Stomach (tissue), 9 donors: Measurements from ENCODE around the gene COL5A1. TPM values are rescaled to one million over a fixed set of nuclear protein-coding genes. Genes with fewer than 3 reads are reported as not detected.

ENCODE experiments used
- DNase-seq, 2 donors: peaks; one replicate each; pipeline versions ENCODE4 v3.0.0 to v3.0.0-alpha.2; 2013 to 2019
- H3K27ac ChIP-seq, 5 donors: fragments of 200-600 bp in 4 of 5; sonication (generic) in 4 of 5; one replicate each; pipeline ENCODE4 v1.5.1; 2013 to 2019; ENCODE audit warnings: mild to moderate bottlenecking in 1 of 5, moderate library complexity in 1 of 5
- H3K27me3 ChIP-seq, 3 donors: fragments of 200-600 bp; sonication (generic); one replicate each; pipeline ENCODE4 v1.5.1; 2017 to 2019; ENCODE audit warnings: mixed run types in 1 of 3
- H3K36me3 ChIP-seq, 4 donors: fragments of 200-600 bp; sonication (generic); 1 replicate in 3 of 4; 2 replicates in 1 of 4; pipeline ENCODE4 v1.5.1; 2016 to 2019
- H3K4me1 ChIP-seq, 4 donors: fragments of 200-600 bp; sonication (generic); one replicate each; pipeline ENCODE4 v1.5.1; 2016 to 2019
- H3K4me3 ChIP-seq, 4 donors: fragments of 200-600 bp; sonication (generic) in 3 of 4; one replicate each; pipeline ENCODE4 v1.5.1; 2016 to 2019; ENCODE audit warnings: mild to moderate bottlenecking in 1 of 4
- H3K9me3 ChIP-seq, 4 donors: fragments of 200-600 bp; sonication (generic); one replicate each; pipeline ENCODE4 v1.5.1; 2016 to 2019
- CTCF ChIP-seq, 7 experiments: fragments of 450-650 bp in 4 of 7; fragments of 200-600 bp in 3 of 7; sonication (generic) in 3 of 7; IDR thresholded peaks; one replicate each; pipeline ENCODE4 v1.5.1; 2016 to 2019; ENCODE audit warnings: antibody characterized with exemption in 7 of 7, control low read depth in 2 of 7, mild to moderate bottlenecking in 1 of 7
- EP300 ChIP-seq: sonication (generic); formaldehyde crosslinking; IDR thresholded peaks from one replicate; pipeline ENCODE4 v1.6.1; 2017; ENCODE audit warnings: antibody characterized with exemption
- POLR2A ChIP-seq, 4 donors: fragments of 450-650 bp; IDR thresholded peaks; one replicate each; pipeline ENCODE4 v1.6.1; 2016; ENCODE audit warnings: antibody characterized with exemption in 4 of 4, control low read depth in 2 of 4, mild to moderate bottlenecking in 1 of 4, moderate library complexity in 1 of 4
- POLR2AphosphoS5 ChIP-seq, 3 donors: sonication (generic); formaldehyde crosslinking; IDR thresholded peaks; one replicate each; pipeline ENCODE4 v1.6.1; 2016; ENCODE audit warnings: antibody characterized with exemption in 3 of 3
- WGBS, 5 donors: extraction: QIAGEN DNeasy Blood & Tissue Kit in 3 of 5; methylation state at CpG; one replicate each; pipeline versions ENCODE4 v1.1.5 to v1.1.7; 2013 to 2018; 5-methylcytosine and 5-hydroxymethylcytosine counted together
- intact Hi-C: fragments of 100-400 bp; cut with DNase I; formaldehyde crosslinking; loops from one replicate; pipeline ENCODE4 v1.15.1; 2023; ENCODE audit warnings: low total_unique reads
- polyA plus RNA-seq, 3 donors: library from polyadenylated mRNA; stranded (reverse); fragments of 200-250 nt; gene quantifications; one replicate each; pipeline ENCODE4 v1.2.3, GENCODE V29; 2013
- total RNA-seq, 5 donors: library from RNA; depleted of rRNA; stranded (reverse); fragments of >200 nt; gene quantifications; one replicate each; pipeline versions ENCODE4 v1.1.0 to v1.2.3, GENCODE V29; 2014 to 2016
- donor health status: healthy with polysubstance abuse.
- donor health status: Bipolar disorder and iron deficiency.
- donor health status: healthy.

The COL5A1 gene
- total and polyA plus RNA-seq, 8 donors: 7.3 to 205 (median 26.4) TPM

- no peak overlapping the region for H3K4me3 ChIP-seq
- H3K9me3 ChIP-seq: peaks cover 0 to 6% (median 2%) of the 10 kb centered on the region in 4 donors
- WGBS, 5 donors: 75 to 85% (median 83%) methylated on average over 8 to 11 of the region's 11 CpGs
- H3K36me3 ChIP-seq: no peaks in the 10 kb centered on the region
- H3K27ac ChIP-seq: peak overlapping the region; percentile 3 to 62 (median 44)
- DNase-seq: no peak
- intact Hi-C loops: no loop called here
- peaks cover 6 to 37% (median 15%) of the 10 kb centered on the region in 4 donors for H3K4me1 ChIP-seq
- H3K27me3 ChIP-seq: no peaks in the 10 kb centered on the region
- TF ChIP-seq POLR2A (IDR thresholded peaks at IDR 0.05) (no peak), CTCF (IDR thresholded peaks at IDR 0.05) (no peak), POLR2AphosphoS5 (IDR thresholded peaks at IDR 0.05) (no peak), EP300 (no peak)
Observed at GRCh38 chr9:134670851-134671281, 29.3 kb downstream of the COL5A1 start.

- 70 to 82% (median 78%) methylated on average over 15 of the region's 15 CpGs for WGBS, 5 donors
- H3K4me1 ChIP-seq: peaks cover 6 to 41% (median 15%) of the 10 kb centered on the region in 4 donors
Observed at GRCh38 chr9:134671341-134672113, 29.9 kb downstream of the COL5A1 start.

GRCh38 chr9:134676361-134676760, 34.8 kb downstream of the COL5A1 start:
- Histone ChIP-seq H3K4me3 (no peak overlapping the region), H3K27ac (no peak overlapping the region), H3K4me1 (peaks cover 5 to 50% (median 20%) of the 10 kb centered on the region in 4 donors), H3K27me3 (no peaks in the 10 kb centered on the region), H3K36me3 (no peaks in the 10 kb centered on the region), H3K9me3 (peaks cover 0 to 6% (median 2%) of the 10 kb centered on the region in 4 donors)
- no peak for DNase-seq
- WGBS, 5 donors: 14 to 44% (median 30%) methylated on average over 5 of the region's 5 CpGs
- intact Hi-C loops: no loop called here
- TF ChIP-seq EP300: no peak
- TF ChIP-seq CTCF (IDR thresholded peaks at IDR 0.05): no peak
- TF ChIP-seq POLR2AphosphoS5 (IDR thresholded peaks at IDR 0.05): no peak
- no peak for TF ChIP-seq POLR2A (IDR thresholded peaks at IDR 0.05)

More at GRCh38 chr9:134671341-134672113, 29.9 kb downstream of the COL5A1 start:
- intact Hi-C loops: no loop called here
- Histone ChIP-seq H3K4me3 (no peak overlapping the region), H3K36me3 (no peaks in the 10 kb centered on the region), H3K27ac (peak overlapping the region in 2 of 5 donors; percentile 3 to 25), H3K27me3 (no peaks in the 10 kb centered on the region), H3K9me3 (peaks cover 0 to 6% (median 2%) of the 10 kb centered on the region in 4 donors)
- no peak for TF ChIP-seq POLR2A (IDR thresholded peaks at IDR 0.05)
- TF ChIP-seq CTCF (IDR thresholded peaks at IDR 0.05): no peak
- DNase-seq: no peak

GRCh38 chr9:134676886-134677285, 35.3 kb downstream of the COL5A1 start:
- Histone ChIP-seq H3K36me3 (no peaks in the 10 kb centered on the region), H3K4me1 (peaks cover 8 to 50% (median 22%) of the 10 kb centered on the region in 4 donors), H3K9me3 (peaks cover 0 to 6% (median 2%) of the 10 kb centered on the region in 4 donors), H3K4me3 (no peak overlapping the region), H3K27me3 (no peaks in the 10 kb centered on the region), H3K27ac (no peak overlapping the region)
- DNase-seq: no peak
- TF ChIP-seq POLR2AphosphoS5 (IDR thresholded peaks at IDR 0.05): no peak
- no peak for TF ChIP-seq EP300
- no peak for TF ChIP-seq POLR2A (IDR thresholded peaks at IDR 0.05)
- TF ChIP-seq CTCF (IDR thresholded peaks at IDR 0.05): no peak
- WGBS, 5 donors: 70 to 90% (median 80%) methylated on average over 6 of the region's 6 CpGs
- intact Hi-C loops: no loop called here
